Mesenchymal stem cell (in vitro differentiated cells and primary cell): Measurements from ENCODE around the gene RESF1.
A peak's percentile ranks its signal among the peaks of the same experiment; 100 is the strongest.

Source experiments
- DNase-seq: peaks from one replicate; pipeline ENCODE4 v3.0.0-alpha.2; 2013
- H2AFZ ChIP-seq: one replicate; pipeline ENCODE4 v1.6.1; 2013; ENCODE audit warnings: low read depth, mild to moderate bottlenecking, control low read depth, inconsistent platforms, low read length, moderate library complexity
- H2AK5ac ChIP-seq: 2 replicates; pipeline ENCODE4 v1.6.1; 2013; ENCODE audit warnings: low read length, moderate library complexity, mild to moderate bottlenecking, inconsistent platforms; ENCODE audit not compliant: severe bottlenecking
- H2BK120ac ChIP-seq: one replicate; pipeline ENCODE4 v1.6.1; 2013; ENCODE audit warnings: low read depth, mild to moderate bottlenecking, inconsistent platforms, low read length, moderate library complexity
- H2BK12ac ChIP-seq, 2 experiments: one replicate each; pipeline ENCODE4 v1.6.1; 2013; ENCODE audit warnings: inconsistent platforms in 2 of 2, low read length in 2 of 2, mild to moderate bottlenecking in 2 of 2, moderate library complexity in 2 of 2, control low read depth in 1 of 2
- H2BK15ac ChIP-seq: one replicate; pipeline ENCODE4 v1.6.1; 2013; ENCODE audit warnings: mild to moderate bottlenecking, low read depth, inconsistent platforms; ENCODE audit not compliant: poor library complexity, severe bottlenecking
- H2BK5ac ChIP-seq: 2 replicates; pipeline ENCODE4 v1.6.1; 2013; ENCODE audit warnings: low read depth, mild to moderate bottlenecking, low read length, control low read depth, inconsistent platforms; ENCODE audit not compliant: poor library complexity, severe bottlenecking
- H3K14ac ChIP-seq, 2 experiments: one replicate each; pipeline ENCODE4 v1.6.1; 2013; ENCODE audit warnings: inconsistent platforms in 2 of 2, low read length in 2 of 2, control low read depth in 1 of 2, mild to moderate bottlenecking in 1 of 2, moderate library complexity in 1 of 2
- H3K18ac ChIP-seq, 2 experiments: one replicate each; pipeline ENCODE4 v1.6.1; 2013; ENCODE audit warnings: inconsistent platforms in 2 of 2, low read length in 2 of 2, control low read depth in 1 of 2, low read depth in 1 of 2, mild to moderate bottlenecking in 1 of 2
- H3K23ac ChIP-seq, 2 experiments: one replicate each; pipeline ENCODE4 v1.6.1; 2013; ENCODE audit warnings: inconsistent platforms in 2 of 2, low read length in 2 of 2, mild to moderate bottlenecking in 2 of 2, moderate library complexity in 2 of 2, control low read depth in 1 of 2
- H3K27ac ChIP-seq: 2 replicates; pipeline ENCODE4 v1.5.1; 2013; ENCODE audit warnings: mild to moderate bottlenecking, moderate library complexity, low read length, control low read depth, inconsistent platforms; ENCODE audit not compliant: poor library complexity, severe bottlenecking
- H3K27me3 ChIP-seq, 2 experiments: 2 replicates each; pipeline versions ENCODE4 v1.6.1 to v1.7.0; 2013; ENCODE audit warnings: low read length in 2 of 2, mild to moderate bottlenecking in 2 of 2, moderate library complexity in 2 of 2, control low read depth in 1 of 2, inconsistent platforms in 1 of 2; ENCODE audit not compliant: control insufficient read depth in 1 of 2, insufficient read depth in 1 of 2
- H3K36me3 ChIP-seq, 2 experiments: 2 replicates each; pipeline versions ENCODE4 v1.6.1 to v1.7.0; 2013; ENCODE audit warnings: low read length in 2 of 2, control low read depth in 1 of 2, inconsistent platforms in 1 of 2, low read depth in 1 of 2, mild to moderate bottlenecking in 1 of 2; ENCODE audit not compliant: insufficient read depth in 2 of 2, control insufficient read depth in 1 of 2
- H3K4ac ChIP-seq, 2 experiments: one replicate each; pipeline ENCODE4 v1.6.1; 2013; ENCODE audit warnings: inconsistent platforms in 2 of 2, low read length in 2 of 2, mild to moderate bottlenecking in 2 of 2, moderate library complexity in 2 of 2, control low read depth in 1 of 2, low read depth in 1 of 2
- H3K4me1 ChIP-seq: 2 replicates; pipeline ENCODE4 v1.6.1; 2013; ENCODE audit warnings: low read depth, low read length, control low read depth; ENCODE audit not compliant: control insufficient read depth, insufficient read depth
- H3K4me2 ChIP-seq: 2 replicates; pipeline ENCODE4 v1.6.1; 2013; ENCODE audit warnings: low read length, mild to moderate bottlenecking, inconsistent platforms; ENCODE audit not compliant: poor library complexity, severe bottlenecking
- H3K4me3 ChIP-seq, 2 experiments: 2 replicates each; pipeline versions ENCODE4 v1.5.1 to v1.7.0; 2013; ENCODE audit warnings: low read length in 2 of 2, mild to moderate bottlenecking in 2 of 2, control low read depth in 1 of 2, low read depth in 1 of 2; ENCODE audit not compliant: insufficient read depth in 1 of 2
- H3K79me1 ChIP-seq: replicated peaks from 2 replicates; pipeline ENCODE4 v1.6.1; 2013; ENCODE audit warnings: mild to moderate bottlenecking, control low read depth, low read length, inconsistent platforms; ENCODE audit not compliant: poor library complexity, severe bottlenecking
- H3K9ac ChIP-seq: 2 replicates; pipeline ENCODE4 v1.7.0; 2013; ENCODE audit warnings: mild to moderate bottlenecking, low read length, moderate library complexity
- H3K9me3 ChIP-seq: 2 replicates; pipeline ENCODE4 v1.7.0; 2013; ENCODE audit warnings: mild to moderate bottlenecking, low read length; ENCODE audit not compliant: control insufficient read depth
- H4K8ac ChIP-seq: one replicate; pipeline ENCODE4 v1.6.1; 2013; ENCODE audit warnings: inconsistent platforms, mild to moderate bottlenecking, low read length, moderate library complexity
- H4K91ac ChIP-seq: one replicate; pipeline ENCODE4 v1.6.1; 2013; ENCODE audit warnings: mild to moderate bottlenecking, low read length, inconsistent platforms
- WGBS: methylation state at CpG from one replicate; pipeline ENCODE4 v1.1.7; 2013; ENCODE audit warnings: mixed read lengths; 5-methylcytosine and 5-hydroxymethylcytosine counted together

Gene RESF1

GRCh38 chr12:31922341-31923062, 36.7 kb upstream of the RESF1 start:
- no peak overlapping the region for H4K8ac ChIP-seq
- H3K27me3 ChIP-seq = no peaks in the 10 kb centered on the region
- no peak overlapping the region for H2BK12ac ChIP-seq
- H3K36me3 ChIP-seq = no peaks in the 10 kb centered on the region
- H3K4ac ChIP-seq = no peak overlapping the region
- H2BK15ac ChIP-seq = no peak overlapping the region
- H2AK5ac ChIP-seq = no peak overlapping the region
- H3K18ac ChIP-seq = no peak overlapping the region
- H2BK5ac ChIP-seq = no peak overlapping the region
- H3K27ac ChIP-seq = no peak overlapping the region
- 100% methylated on average over 1 of the region's 1 CpG for WGBS
- H3K23ac ChIP-seq = no peak overlapping the region
- peak overlapping the region in 1 of 2 experiments; percentile 4 for H3K4me3 ChIP-seq
- no peaks in the 10 kb centered on the region for H3K79me1 ChIP-seq
- H2AFZ ChIP-seq = no peak overlapping the region
- DNase-seq = peak; percentile 30
- no peak overlapping the region for H2BK120ac ChIP-seq
- no peak overlapping the region for H3K9ac ChIP-seq
- no peak overlapping the region for H4K91ac ChIP-seq
- no peak overlapping the region for H3K4me2 ChIP-seq
- peaks cover 24% of the 10 kb centered on the region for H3K9me3 ChIP-seq
- H3K4me1 ChIP-seq = no peaks in the 10 kb centered on the region
- no peak overlapping the region for H3K14ac ChIP-seq

DNA sequence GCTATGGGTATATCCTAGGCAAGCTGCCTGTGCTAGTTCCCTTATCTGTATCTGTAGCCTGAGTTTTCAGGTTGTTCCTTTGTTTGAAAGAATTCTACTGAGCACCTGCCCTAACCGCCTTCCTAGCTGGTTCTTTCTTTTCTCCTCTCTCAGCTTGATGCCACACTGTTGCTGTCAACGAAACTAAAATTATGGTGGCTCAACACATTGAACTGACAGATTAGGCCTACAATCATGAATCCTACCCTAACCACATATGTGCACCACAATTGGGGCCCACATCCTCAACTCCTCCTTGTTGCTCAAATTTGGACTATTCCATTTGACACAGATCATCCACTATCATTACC, 36.2 kb upstream of the RESF1 start:
- H2BK15ac ChIP-seq = no peak overlapping the region
- no peak overlapping the region for H2BK12ac ChIP-seq
- no peak overlapping the region for H2AFZ ChIP-seq
- no peak overlapping the region for H3K4me2 ChIP-seq
- no peak overlapping the region for H3K18ac ChIP-seq
- H3K9me3 ChIP-seq = peaks cover 24% of the 10 kb centered on the region
- peak overlapping the region in 1 of 2 experiments; percentile 4 for H3K4me3 ChIP-seq
- 82% methylated on average over 2 of the region's 2 CpGs for WGBS
- H3K14ac ChIP-seq = no peak overlapping the region
- H3K36me3 ChIP-seq = no peaks in the 10 kb centered on the region
- no peak overlapping the region for H2AK5ac ChIP-seq
- H3K27ac ChIP-seq = no peak overlapping the region
- no peak overlapping the region for H3K9ac ChIP-seq
- H2BK5ac ChIP-seq = no peak overlapping the region
- H3K23ac ChIP-seq = no peak overlapping the region
- no peaks in the 10 kb centered on the region for H3K79me1 ChIP-seq
- no peak overlapping the region for H4K91ac ChIP-seq
- H2BK120ac ChIP-seq = no peak overlapping the region
- no peak overlapping the region for H3K4ac ChIP-seq
- no peaks in the 10 kb centered on the region for H3K4me1 ChIP-seq
- H4K8ac ChIP-seq = no peak overlapping the region
- no peak for DNase-seq
- no peaks in the 10 kb centered on the region for H3K27me3 ChIP-seq

- no peak overlapping the region for H2AFZ ChIP-seq
- no peaks in the 10 kb centered on the region for H3K27me3 ChIP-seq
- no peak overlapping the region for H2AK5ac ChIP-seq
- H4K91ac ChIP-seq = no peak overlapping the region
- H2BK5ac ChIP-seq = no peak overlapping the region
- H3K4ac ChIP-seq = no peak overlapping the region
- no peak overlapping the region for H3K14ac ChIP-seq
- H2BK12ac ChIP-seq = no peak overlapping the region
- no peak overlapping the region for H2BK15ac ChIP-seq
- H3K9me3 ChIP-seq = peaks cover 6% of the 10 kb centered on the region
- H4K8ac ChIP-seq = no peak overlapping the region
- no peaks in the 10 kb centered on the region for H3K79me1 ChIP-seq
- H3K4me1 ChIP-seq = no peaks in the 10 kb centered on the region
- H3K23ac ChIP-seq = no peak overlapping the region
- WGBS = 85% methylated on average over 5 of the region's 8 CpGs
- no peak overlapping the region for H3K27ac ChIP-seq
- DNase-seq = no peak
- no peaks in the 10 kb centered on the region for H3K36me3 ChIP-seq
- H3K9ac ChIP-seq = no peak overlapping the region
- H3K4me3 ChIP-seq = no peak overlapping the region
- no peak overlapping the region for H3K18ac ChIP-seq
- no peak overlapping the region for H2BK120ac ChIP-seq
- no peak overlapping the region for H3K4me2 ChIP-seq
Measured at GRCh38 chr12:31928246-31929026, 30.8 kb upstream of the RESF1 start.

GRCh38 chr12:31929027-31929526, 30.1 kb upstream of the RESF1 start:
- Histone ChIP-seq H3K36me3 (no peaks in the 10 kb centered on the region), H3K23ac (no peak overlapping the region), H2BK5ac (no peak overlapping the region), H3K27ac (no peak overlapping the region), H3K79me1 (no peaks in the 10 kb centered on the region), H3K14ac (no peak overlapping the region), H3K4ac (no peak overlapping the region), H2BK15ac (no peak overlapping the region), H3K27me3 (no peaks in the 10 kb centered on the region), H4K8ac (no peak overlapping the region), H2AK5ac (no peak overlapping the region), H2AFZ (no peak overlapping the region), H3K9ac (no peak overlapping the region), H4K91ac (no peak overlapping the region), H2BK12ac (no peak overlapping the region), H3K4me2 (no peak overlapping the region), H3K9me3 (no peaks in the 10 kb centered on the region), H3K4me1 (no peaks in the 10 kb centered on the region), H3K18ac (no peak overlapping the region), H2BK120ac (no peak overlapping the region), H3K4me3 (no peak overlapping the region)
- no peak for DNase-seq
- 93% methylated on average over 5 of the region's 5 CpGs for WGBS
